ELF-1 (cell line): Measurements from ENCODE around the gene ZNF682.
"Not testable (repeated sequence)": the region's sequence is repeated elsewhere in the genome, so short reads cannot be mapped to it uniquely, and the experiment has no call there.

Experiments
- DNase-seq: peaks from one replicate; pipeline ENCODE4 v3.0.0-alpha.2; 2016; ENCODE audit warnings: low read depth, low spot score

Gene ZNF682

GRCh38 chr19:20039203-20039723 is at the start of gene ZNF682:
TSS of gene ZNF682 (minus strand) at chr19:20039505. CDS start at chr19:20039345, 160 bp downstream.
- DNase-seq, result peak; percentile 98

- DNase-seq, result peak; percentile 74
Measured at GRCh38 chr19:20082876-20083275, 43.6 kb upstream of the ZNF682 start.

- peak; percentile 97 for DNase-seq
Measured at GRCh38 chr19:20082232-20082833, 43.0 kb upstream of the ZNF682 start.

GRCh38 chr19:20080656-20081055 is 41.4 kb upstream of the ZNF682 start:
- peak; percentile 55 for DNase-seq

- DNase-seq, result peak; percentile 51
Measured at GRCh38 chr19:20079476-20079875, 40.2 kb upstream of the ZNF682 start.

GRCh38 chr19:20078581-20079031 is 39.3 kb upstream of the ZNF682 start:
- DNase-seq, result peak; percentile 73

GRCh38 chr19:20077791-20078463 is 38.6 kb upstream of the ZNF682 start, which contains the start of gene ZNF90:
TSS of gene ZNF90 (plus strand) at chr19:20078000. CDS start at chr19:20078133, 133 bp downstream.
- DNase-seq, result peak; percentile 98

GRCh38 chr19:20072936-20073335 is 33.6 kb upstream of the ZNF682 start:
- no peak for DNase-seq

GRCh38 chr19:20070691-20071090 is 31.4 kb upstream of the ZNF682 start:
- DNase-seq, result no peak

GRCh38 chr19:20068559-20068958 is 29.3 kb upstream of the ZNF682 start:
- not testable (repeated sequence) for DNase-seq

- peak; percentile 45 for DNase-seq
Measured at GRCh38 chr19:20067943-20068342, 28.6 kb upstream of the ZNF682 start.

- no peak for DNase-seq
Measured at GRCh38 chr19:20066861-20067260, 27.6 kb upstream of the ZNF682 start.

- DNase-seq, result no peak
Measured at GRCh38 chr19:20060282-20060681, 21.0 kb upstream of the ZNF682 start.

GRCh38 chr19:20058738-20059137 is 19.4 kb upstream of the ZNF682 start:
- not testable (repeated sequence) for DNase-seq

GRCh38 chr19:20051841-20052768 is 12.8 kb upstream of the ZNF682 start:
- peak; percentile 100 for DNase-seq

GRCh38 chr19:20045742-20046141 is 6.4 kb upstream of the ZNF682 start:
- not testable (repeated sequence) for DNase-seq

GRCh38 chr19:20044663-20045062 is 5.4 kb upstream of the ZNF682 start:
- DNase-seq, result no peak

GRCh38 chr19:20038358-20039202 is 725 bp downstream of the ZNF682 start:
- no peak for DNase-seq

GRCh38 chr19:20035935-20036334 is 3.4 kb downstream of the ZNF682 start:
- DNase-seq, result no peak

- no peak for DNase-seq
Measured at GRCh38 chr19:20028611-20029010, 10.7 kb downstream of the ZNF682 start.

- DNase-seq, result no peak
Measured at GRCh38 chr19:20005741-20006140, 33.6 kb downstream of the ZNF682 start.
